HG02588 (cell line): ENCODE measurements around the gene RITA1.

ENCODE experiments used
- ATAC-seq: cut with Tn5 transposase; IDR thresholded peaks from one replicate; pipeline ENCODE4 v1.9.1; 2021; ENCODE audit warnings: mild to moderate bottlenecking, moderate library complexity; ENCODE audit not compliant: unreplicated experiment

RITA1 gene

DNA sequence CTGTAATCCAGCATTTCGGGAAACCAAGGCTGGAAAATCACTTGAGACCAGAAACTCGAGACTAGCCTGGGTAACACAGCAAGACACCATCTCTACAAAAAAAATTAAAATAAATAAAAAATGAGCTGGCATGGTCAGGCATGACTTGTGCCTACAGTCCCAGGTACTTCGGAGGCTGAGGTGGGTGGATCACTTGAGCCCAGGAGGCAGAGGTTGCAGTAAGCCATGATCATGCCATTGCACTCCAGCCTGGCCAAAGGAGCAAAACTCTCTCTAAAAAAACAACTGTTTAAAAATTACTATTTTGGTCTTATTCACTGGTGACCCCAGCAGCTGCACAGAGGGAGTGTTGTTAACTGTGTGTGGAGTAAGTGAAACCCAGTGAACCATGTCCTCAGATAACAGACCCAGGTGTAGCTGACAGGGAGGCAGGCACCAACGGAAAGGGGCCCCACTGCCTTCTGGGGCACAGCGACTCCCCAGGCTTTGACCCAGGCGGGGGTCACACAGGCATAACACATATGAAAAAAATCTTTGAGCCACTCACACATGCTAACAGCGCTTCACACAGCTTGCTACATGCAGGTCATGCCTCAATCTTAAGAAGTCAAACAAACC lies 12.3 kb upstream of the RITA1 start:
- peak; percentile 58 for ATAC-seq

DNA sequence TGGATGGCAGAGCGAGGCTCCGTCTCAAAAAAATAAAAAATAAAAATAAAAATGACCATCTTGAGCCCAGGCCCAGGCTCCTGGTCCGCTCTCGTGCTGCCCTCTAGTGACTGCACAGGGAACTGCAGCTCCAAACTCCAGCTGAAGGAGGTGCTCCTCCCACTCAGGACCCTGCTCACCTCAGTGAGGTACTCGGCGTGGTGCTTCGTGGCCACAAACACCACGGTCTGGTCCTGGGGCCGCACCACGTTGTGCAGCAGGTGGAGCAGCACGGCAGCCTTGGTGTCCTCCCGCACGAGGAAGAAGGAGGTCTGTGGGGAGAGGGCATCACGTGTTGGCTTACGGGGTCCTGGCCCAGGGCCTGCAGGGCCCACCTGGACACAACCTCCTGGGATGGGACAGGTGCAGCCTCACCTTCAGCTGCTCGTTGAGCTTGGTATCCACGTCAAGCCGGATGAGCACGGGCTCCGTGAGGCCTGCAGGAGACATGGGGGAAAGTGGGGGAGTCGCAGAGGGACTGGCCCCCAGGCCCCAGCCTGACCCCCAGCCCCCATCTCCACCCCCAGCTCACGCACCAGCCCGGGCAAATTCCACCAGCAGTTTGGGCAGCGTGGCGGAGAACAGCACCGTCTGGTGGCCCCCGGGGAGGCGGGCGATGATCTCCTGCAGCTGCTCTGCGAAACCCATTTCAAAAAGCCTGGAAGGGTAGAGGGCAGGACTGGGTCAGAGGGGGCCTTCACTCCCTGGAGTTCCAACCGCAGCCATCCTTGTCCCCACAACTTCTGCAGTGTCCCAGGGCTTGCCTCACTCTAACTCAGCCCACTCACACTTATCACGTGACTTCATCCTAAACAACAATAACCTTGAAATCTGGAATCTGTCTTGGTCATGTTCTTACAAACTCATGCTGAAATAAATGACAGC lies 10.8 kb upstream of the RITA1 start:
- no peak for ATAC-seq

DNA sequence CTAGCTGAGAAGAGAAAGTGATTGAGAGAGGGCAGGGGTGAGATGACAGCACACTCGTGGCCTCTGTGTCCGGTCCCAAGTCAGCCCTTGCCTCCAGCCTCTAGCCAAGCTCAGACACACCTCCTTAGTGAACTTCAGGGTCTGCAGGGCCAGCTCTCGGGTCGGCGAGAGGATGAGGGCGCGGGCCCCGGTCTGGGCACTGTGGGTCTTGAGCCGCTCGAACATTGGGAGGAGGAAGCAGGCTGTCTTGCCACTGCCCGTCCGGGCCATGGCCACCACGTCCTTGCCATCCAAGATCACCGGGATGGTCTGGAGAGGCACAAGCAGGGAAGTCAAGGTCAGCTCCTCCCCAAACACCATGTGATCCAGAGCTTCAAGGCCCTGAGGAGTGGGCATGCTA lies 6.5 kb upstream of the RITA1 start:
- no peak for ATAC-seq

DNA sequence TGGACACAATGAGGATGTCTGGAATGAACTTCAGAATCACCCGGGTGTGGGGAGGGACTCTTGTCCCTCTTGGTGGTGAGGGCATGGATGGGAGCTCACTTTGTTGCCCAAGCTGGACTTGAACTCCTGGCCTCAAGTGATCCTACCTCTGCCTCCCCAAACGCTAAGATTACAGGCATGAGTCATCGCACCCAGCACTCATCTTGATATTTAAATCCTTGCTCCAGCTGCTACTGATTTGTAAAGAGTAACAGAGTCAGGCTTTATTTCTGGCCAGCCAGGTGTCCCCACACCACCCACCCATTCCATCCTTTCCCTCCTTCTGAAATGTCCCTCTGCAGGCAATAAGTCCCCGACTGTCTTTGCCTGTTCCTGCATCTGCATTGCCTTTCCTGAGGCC lies 5.2 kb upstream of the RITA1 start:
- ATAC-seq = no peak

DNA sequence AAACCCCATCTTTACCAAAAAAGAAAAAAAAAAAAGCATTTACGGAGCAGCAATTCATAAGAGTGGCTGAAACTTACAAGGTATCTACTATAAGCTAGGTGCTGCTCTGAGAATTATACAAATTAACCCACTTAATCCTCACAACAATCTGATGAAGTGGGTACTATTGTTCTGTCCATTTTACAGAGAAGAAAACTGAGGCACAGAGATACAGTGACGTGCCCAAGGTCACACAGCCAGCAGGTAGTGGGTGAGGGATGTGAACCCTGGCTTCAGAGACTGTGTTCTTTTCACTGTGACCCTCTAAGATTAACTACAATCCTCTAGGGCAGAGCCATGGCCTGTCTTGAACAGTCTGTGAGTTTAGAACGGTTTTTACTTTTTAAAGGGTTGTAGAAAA lies 3.5 kb upstream of the RITA1 start:
- ATAC-seq = no peak

DNA sequence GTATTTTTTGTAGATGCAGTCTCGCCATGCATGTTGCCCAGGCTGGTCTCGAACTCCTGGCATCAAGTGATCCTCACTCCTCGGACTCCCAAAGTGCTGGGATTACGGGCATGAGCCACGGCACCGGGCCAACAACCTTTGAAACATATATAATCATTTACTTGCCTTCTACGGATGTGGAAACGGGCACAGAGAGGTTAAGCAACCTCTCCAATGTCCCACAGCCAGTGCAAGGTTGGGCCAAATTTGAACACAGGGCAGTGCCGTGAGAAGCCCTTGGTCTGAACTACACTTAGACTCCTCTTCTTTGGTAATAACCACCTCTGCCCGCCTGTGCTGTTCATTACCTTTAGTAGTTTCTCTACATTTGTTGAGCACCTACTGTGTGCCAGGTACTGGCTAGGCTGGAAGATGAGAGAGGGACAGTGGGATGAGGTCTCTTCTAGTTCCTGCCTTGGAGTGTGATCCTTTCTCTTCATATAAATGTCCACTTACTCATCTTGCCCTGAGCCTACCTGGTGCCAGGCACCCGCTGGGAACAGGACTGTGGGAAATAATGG lies 2.4 kb upstream of the RITA1 start:
- ATAC-seq = no peak

DNA sequence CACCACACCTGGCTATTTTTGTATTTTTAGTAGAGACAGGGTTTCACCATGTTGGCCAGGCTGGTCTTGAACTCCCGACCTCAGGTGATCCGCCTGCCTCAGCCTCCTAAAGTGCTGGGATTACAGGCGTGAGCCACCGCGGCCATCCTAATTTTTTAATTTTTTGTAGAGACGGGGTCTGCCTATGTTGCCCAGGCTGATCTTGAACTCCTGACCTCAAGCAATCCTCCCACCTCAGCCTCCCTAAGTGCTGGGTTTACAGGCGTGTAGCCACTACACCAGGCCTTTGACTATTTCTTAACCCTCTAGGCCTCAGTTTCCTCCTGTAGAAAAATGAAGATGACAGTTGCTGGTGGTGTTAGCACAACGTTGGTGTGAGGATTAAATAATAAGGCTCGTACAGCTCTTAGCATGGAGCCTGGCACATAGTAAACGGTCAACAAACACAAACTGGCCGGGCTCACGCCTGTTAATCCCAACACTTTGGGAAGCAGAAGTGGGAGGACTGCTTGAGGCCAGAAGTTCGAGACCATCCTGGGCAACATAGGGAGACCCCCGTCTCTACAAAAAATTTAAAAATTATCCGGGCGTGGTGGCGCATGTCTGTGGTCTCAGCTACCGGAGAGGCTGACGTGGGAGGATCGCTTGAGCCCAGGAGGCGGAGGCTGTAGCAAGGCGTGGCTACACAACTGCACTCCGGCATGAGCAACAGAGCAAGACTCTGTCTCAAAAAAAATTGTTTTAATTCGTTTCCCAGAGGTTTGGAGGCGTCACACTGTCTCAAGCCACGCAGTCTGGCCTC lies 1.2 kb upstream of the RITA1 start:
- ATAC-seq = peak; percentile 42

DNA sequence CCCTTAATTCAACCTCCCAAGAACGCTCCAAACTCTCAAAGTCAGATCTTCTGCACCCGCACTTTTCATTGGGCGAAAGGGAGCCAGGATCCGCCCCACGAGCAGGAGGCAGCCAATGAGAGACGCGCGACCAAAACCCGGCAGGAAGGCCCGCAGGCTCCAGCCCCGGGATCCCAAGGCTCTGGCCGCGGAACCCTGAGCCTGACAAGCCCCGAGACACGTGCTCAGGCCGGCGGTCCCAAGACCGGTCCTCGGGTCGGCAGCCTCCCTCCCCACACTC lies 681 bp upstream of the RITA1 start:
- ATAC-seq = peak; percentile 68

DNA sequence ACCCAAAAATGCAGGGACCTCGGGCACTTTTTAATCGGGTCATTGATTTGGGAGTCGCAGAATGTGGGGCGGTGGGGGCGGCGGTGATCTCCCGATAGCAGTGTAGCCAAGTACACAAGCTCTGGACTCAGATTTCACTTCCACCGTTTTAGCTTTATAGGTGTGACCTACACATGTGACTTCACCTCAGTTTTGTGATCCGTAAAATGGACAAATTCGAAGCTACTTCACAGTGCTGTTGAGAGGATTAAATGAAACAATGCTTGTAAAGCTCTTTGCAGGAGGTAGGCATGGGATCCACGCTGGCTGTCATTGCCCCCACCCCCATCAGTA lies 478 bp downstream of the RITA1 start:
- no peak for ATAC-seq

DNA sequence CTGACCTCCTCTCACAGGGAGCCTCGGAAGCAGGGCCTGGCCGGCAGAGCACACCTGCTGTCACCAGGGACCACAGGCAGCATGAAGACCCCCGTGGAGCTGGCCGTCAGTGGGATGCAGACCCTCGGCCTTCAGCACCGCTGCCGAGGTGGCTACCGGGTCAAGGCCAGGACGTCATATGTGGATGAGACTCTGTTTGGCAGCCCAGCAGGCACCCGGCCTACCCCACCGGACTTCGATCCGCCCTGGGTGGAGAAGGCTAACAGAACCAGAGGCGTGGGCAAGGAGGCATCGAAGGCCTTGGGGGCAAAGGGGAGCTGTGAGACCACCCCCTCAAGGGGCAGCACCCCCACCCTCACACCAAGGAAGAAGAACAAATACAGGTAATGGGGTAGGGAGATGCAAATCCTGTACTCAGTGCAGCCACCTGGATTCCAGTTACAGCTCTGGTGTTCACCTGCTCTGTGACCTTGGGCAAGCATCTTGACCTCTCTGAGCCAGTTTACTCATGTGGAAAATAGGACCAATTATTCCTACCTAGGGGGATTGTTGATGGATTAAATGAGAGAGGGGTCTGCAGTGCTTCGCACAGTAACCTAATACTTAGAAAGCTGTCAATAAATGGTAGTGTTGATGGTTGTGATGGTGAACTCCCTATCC lies 1.3 kb downstream of the RITA1 start:
- ATAC-seq = no peak

DNA sequence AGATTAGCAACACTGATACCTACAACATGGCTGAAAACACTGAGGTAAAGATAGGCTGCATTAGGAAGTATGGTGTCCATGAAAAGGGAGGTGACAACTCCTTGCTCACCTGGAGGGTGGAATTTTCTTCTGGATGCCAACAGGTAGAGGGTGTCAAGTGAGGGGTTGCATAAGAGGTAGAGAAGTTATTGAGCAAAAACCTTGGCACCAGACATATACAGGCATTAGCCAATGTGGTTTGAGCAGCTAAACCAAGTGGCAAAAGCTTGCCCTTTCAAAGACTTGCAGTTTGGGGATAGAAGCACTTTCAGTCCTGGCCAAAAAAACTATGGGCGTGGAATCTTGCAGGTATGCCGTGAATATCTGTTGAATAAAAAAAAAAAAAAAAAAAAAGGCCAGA lies 3.8 kb downstream of the RITA1 start:
- ATAC-seq = no peak

DNA sequence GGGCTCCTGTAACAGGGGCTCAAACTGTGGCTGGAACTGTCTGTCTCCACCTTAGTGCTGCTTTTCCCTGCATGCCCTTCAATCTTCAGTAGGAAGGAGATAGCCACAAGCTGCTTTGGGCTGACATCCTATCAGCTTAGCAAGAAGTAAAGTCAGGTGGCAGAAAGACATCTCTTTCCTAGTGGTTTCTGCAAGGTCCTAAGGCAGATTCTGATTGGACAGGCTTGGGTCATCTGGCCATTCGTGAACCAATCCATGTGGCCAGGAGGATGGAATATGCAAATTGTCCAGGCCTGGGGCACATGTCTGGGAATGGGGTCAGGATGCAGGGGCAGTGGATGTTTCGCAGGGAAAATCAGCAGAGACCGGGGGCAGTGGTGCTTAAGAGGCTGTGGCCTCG lies 5.2 kb downstream of the RITA1 start:
- ATAC-seq = no peak

DNA sequence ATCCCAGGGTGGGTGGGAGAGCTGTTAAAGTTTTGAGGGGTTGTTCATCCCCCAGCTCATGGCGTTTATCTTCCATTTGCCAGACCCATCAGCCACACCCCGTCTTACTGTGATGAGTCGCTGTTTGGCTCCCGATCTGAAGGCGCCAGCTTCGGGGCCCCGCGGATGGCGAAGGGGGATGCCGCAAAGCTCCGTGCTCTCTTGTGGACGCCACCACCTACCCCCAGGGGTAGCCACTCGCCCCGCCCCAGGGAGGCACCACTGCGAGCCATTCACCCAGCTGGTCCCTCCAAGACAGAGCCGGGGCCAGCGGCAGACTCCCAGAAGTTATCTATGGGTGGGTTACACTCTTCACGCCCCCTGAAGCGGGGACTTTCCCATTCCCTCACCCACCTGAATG lies 5.7 kb downstream of the RITA1 start:
- ATAC-seq = no peak

DNA sequence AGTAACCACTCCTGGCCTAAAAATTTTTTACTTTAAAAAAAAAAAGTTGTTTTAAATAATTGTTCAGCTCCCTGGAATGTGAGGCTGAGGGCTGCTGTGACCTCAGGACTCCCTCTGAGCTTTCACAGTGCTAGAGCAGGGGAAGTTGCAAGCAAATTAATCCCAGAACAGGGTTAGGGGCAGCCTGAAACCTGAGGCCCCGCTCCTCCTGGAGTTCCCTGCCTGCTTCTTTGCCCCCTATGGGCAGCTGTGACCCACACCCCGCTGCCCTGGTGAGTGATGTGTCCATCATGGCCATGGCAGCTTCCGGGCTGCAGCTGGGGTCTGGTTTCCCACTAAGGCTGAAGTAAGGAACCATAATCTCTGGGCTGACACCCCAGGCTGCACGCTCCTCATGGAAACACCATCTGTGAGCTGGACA lies 9.5 kb downstream of the RITA1 start:
- no peak for ATAC-seq

DNA sequence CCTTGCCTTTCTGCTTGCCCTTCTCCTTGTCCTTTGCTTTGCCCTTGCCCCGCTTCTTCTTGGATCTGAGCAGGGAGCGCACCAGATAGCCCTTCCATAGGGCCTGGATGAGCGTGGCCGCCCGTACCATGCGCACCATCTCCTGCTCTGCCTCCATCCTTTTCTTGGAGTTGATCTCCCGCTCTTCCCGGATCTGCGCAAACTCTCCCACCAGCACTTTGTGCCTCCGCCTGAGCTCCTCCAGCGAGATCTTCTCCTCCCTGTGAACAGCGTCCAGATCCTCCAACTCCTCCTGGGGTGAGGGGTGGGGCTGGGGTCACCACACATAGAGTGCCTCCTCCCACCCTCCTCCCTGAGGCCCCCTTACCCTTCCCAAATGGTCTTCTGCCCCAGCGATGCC lies 10.1 kb downstream of the RITA1 start:
- no peak for ATAC-seq

DNA sequence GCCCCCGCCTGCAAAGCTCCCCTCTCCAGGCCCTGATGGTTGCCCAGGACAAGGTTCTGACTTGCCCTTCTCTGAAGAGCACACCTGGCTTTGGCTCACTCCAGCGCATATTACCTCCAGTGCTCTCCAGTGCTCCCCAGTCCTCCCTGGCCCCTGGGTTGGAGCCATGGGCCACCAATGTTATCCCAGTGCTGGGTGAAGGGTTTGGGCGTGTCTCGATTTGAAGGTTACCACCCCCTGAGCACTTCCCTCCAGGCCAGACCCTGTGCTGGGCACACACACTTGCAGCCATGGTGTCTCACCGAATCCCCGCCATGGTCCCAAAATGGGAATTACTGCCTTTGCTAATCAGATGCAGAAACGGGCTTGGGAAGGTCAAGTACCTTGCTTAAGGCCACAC lies 11.1 kb downstream of the RITA1 start:
- ATAC-seq = no peak

DNA sequence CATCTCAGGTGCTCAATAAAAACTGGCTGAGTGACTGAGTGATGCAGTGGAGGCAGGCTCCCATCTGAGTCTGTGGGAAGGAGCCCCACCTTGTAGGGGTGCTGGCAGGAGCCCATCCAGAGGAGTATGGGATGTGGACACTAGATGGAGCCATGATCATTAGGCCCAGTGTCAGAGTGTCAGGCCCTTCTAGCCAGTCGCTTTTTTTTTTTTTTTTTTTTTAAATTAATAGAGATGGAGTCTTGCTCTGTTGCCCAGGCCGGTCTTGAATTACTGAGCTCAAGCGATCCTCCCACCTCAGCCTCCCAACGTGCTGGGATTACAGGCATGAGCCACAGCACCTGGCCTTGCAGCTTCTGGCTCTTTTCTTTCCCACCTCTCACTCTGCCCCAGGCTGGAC lies 11.5 kb downstream of the RITA1 start:
- ATAC-seq = peak; percentile 75

DNA sequence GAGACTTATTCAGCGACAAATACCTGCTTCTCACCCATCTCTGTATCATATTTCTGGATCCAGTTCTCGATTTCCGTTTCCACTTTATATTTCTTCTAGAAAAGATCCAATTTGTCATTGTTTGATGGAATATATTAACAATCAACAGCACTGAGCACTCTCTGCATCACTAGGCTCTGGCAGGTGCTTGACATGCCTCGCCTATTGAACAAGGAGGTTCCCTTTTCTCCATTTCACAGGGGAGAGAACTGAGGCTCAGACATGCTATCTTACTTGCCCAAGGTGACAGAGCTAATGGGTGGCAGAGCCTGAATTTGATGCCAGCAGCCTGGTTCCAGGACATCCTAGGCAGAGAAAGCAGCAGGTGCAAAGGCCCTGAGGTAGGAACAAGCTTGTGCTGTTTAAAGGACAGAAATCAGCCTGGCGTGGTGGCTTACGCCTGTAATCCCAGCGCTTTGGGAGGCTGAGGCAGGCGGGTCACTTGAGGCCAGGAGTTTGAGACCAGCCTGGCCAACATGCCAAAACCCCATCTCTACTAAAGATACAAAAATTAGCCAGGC lies 12.1 kb downstream of the RITA1 start:
- ATAC-seq = no peak

DNA sequence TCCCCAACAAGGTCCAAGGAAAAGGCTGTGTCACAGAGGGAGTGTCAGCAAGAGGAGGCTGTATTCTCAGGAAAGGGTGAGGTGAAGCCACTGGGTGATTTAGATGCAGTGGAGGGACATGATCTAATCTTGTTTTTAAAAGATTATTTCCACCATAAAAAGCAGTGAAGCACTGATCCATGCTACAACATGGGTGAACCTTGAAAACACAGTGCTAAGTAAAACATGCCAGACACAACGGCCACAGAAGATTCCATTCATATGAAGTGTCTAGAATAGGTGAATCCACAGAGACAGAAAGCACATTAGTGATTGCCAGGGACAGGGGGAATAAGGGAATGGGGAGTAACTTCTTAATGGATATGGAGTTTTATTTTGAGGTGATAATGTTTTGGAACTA lies 12.8 kb downstream of the RITA1 start:
- no peak for ATAC-seq

DNA sequence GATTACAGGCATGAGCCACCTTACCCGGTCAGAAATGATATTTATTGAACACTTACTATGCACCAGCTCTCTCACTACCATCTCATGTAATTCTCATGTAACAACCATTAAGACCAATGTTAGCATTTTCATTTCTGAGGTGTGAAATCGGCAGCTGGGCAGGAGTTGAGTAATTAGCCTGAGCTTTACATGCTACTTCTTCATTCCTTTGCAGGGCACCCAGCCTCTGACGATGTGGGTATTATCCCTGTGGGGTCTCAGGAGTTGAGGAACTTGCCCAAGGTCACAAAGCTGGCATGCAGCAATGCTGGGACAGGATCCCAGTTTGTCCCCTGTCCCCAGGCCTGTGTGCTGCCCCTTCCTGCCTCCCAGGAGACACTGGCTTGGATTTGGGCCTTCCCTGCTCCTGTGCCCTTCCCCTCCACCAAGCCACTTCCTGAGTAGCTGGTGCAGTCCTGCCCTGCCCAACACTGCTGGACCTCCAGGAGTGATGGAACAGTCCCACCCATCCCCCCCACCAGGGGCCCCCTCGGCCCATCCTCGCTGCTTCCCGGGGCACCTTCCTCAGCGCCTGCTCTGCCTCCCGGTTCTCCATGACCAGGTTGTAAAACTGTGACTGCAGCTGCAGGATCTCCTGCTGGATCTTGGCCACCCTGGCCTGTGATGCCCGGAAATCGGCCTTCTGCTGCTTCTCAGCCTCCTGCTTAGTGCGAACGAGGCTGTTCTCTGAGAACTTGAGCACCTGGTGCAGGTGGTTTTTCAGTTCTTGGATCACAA lies 14.7 kb downstream of the RITA1 start:
- ATAC-seq = no peak
